HG03520 (cell line): ENCODE measurements around the gene TDP2.
"Not testable (repeated sequence)": the region's sequence is repeated elsewhere in the genome, so short reads cannot be mapped to it uniquely, and the experiment has no call there.

Experiments used
- ATAC-seq: cut with Tn5 transposase; IDR thresholded peaks from one replicate; pipeline ENCODE4 v1.9.1; 2021; ENCODE audit warnings: mild to moderate bottlenecking, moderate library complexity; ENCODE audit not compliant: unreplicated experiment

TDP2 gene

DNA sequence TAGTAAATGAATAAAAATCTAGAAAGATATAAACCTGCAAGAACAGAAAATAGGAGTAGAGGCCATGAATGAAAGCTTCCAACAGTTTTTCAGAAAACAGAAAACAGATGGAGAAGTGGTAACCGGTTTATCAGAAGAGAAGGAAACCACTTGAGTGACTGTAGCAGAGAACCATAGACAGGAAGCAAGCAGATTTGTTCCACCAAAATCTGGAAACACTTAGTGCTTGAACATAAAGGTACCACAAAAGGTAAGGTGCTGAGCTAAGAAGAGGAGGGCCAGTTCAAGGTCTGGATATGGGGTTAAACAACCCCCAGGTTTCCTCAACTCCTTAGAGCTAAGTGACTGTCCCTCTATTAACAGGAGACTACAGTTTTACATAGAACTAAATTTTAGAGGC lies 11.5 kb downstream of the TDP2 start:
- ATAC-seq: no peak

DNA sequence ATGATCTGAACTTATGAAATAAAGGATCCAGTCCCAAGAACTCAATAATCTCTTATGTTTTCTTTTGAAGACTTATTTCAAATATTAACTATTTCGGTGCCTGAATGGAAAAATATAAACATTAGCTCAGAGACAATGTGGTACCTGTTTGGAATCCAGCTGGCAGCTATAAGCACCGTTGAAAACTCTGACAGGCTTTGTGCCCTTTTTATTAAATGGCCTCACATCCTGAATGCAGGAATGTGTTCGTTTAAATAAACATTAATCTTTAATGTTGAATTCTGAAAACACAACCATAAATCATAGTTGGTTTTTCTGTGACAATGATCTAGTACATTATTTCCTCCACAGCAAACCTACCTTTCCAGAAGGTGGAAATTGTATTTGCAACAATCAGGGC lies 16.3 kb downstream of the TDP2 start:
- no peak for ATAC-seq

DNA sequence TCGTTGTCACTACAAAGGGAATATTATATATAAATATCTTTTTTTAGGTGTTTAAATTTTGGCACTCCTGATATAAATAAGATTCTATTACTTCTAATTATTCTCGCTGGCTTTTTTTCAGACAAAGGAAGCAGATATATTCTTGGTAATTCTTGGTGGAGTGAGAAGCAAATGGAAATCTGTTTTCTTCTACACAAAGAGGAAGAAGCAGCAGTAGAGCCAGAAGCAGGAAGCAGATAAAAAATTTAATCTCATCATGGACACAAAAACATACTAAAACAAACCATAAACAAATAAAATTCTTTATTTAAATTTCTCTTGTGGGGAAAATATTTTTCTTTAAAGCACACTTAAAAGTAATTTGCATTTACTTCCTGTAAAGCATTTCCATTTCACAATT lies 17.0 kb downstream of the TDP2 start:
- no peak for ATAC-seq

DNA sequence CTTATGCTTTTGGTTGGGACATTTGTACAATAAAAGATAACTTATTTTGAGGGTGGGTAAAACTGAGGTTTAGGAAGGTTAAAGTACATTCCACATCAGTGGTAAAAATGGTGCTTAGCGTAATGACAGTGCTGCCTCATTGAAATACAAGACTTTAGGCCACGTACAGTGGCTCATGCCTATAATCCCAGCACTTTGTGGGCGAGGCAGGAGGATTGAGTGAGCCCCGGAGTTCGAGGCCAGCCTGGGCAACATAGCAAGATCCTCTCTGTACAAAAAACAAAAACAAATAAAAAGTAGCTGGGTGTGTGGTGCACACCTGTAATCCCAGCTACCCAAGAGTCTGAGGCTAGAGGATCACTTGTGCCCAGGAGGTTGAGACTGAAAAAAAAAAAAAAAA lies 18.4 kb downstream of the TDP2 start:
- ATAC-seq: no peak

DNA sequence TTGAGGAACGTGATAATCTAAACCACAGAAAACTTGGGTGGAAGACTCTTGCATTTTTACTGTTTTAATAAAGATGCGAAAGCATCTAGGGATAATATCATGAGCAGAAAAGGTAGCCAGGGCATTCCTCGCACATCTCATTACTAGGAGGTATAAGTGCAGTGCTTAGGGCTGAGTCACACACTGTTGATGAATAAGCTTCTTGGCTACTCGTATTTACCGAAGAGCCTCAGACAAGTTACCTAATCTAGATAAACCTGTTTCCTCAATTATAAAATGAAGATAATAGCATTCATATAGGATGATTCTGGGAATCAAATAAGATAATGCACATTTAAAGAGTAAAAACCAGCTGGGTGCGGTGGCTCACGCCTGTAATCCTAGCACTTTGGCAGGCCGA lies 19.9 kb downstream of the TDP2 start:
- ATAC-seq: no peak

DNA sequence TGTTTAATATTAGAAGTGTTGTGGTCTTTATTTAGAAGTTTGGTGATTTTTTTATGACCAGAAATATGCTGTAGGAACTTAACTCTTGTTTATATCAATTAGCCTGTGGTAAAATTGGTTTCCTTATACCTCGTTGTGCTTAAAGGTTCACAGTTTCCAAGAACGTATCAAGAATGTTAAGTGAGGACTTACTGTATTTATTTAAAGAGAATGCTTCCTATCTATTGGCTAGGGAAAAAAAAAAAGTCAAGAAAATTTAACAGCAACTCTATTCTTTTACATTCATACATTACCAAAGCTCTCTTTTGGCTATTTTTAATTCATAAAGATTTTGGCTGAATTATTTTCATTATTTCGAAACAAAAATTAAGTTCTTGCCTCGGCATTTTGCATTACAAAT lies 22.3 kb downstream of the TDP2 start:
- ATAC-seq: no peak

DNA sequence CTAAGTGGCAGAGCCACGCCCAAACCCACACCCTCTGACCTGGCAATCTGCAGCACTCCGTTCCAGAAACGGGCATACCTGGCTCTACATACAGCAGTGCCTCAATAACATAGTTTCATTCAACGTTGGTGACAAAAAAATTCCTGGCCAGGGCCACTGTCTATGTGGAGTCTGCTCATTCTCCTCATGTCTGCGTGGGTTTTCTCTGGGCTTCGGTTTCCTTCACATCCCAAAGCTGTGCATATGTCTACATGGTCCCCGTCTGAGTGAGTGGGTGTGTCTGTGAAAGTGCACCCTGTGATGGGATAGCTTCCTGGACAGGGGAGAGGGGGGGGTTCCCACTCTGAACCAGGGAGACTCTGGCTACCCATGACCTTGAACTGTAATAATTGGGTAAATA lies 22.8 kb downstream of the TDP2 start:
- no peak for ATAC-seq

DNA sequence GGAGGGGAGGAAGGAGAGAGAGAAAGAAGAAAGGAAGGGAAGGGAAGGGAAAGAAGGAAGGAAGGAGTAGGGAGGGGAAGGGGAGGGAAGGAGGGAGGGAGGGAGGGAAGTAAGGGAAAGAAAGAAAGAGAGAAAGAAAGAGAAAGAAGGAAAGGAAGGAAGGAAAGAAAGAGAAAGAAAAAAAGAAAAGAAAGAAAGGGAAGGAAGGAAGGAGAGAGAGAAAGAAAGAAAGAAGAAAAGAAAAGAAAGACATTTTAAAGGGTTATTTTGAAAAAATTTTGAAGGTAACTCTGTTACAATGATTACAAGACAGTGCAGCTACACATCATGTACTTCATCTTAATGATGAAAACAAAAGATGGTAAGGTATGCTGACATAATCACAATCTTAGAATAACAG lies 24.6 kb downstream of the TDP2 start:
- ATAC-seq: no peak

DNA sequence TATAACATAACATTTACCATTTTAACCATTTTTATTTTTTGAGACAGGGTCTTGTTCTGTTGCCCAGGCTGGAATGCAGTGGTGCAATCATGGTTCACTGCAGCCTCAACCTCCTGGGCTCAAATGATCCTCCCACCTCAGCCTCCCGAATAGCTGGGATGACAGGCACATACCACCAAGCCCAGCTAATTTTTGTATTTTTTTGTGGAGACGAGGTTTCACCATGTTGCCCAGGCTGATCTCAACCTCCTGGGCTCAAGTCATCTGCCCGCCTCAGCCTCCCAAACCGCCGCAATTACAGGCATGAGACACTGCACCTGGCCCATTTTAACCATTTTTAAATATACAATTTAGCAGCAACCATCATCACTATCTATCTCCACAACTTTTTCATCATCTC lies 26.1 kb downstream of the TDP2 start:
- ATAC-seq: not testable (repeated sequence)

DNA sequence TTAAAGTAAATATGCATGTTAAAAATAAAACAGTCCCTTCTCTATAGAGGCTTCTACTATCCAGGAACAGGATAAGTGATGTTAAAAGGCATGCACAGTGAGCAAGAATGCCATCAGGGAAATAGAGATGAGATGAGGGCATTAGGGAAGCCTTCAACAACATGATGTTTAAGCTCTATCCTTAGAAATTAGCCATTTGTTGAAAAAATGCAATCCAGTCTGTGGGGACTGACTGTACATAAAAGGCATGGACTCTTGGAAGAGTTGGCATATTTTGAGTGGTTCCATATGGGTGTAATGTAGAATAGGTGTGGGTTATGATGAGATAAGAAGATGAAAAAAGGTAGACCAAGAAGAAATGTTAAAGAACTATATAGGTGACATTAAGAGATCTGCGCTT lies 26.5 kb downstream of the TDP2 start:
- no peak for ATAC-seq

DNA sequence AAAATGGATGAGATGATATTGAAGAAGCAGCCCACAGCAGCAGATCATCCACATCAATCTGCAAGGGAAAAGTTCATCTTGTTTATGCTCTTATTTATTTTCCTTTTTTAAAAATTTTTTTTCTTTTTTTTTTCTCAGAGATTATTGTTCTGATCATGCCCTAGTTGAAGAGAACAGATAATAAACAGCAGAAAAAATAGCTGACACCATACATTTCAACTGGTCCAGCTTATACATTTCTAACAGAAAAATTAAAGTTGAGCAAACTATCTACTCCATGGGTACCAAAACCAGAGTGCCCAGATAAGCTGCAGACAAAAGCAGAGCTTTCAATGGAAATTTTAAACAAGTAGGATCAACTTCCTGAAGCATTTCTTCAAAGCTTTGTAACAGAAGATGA lies 30.0 kb downstream of the TDP2 start:
- no peak for ATAC-seq

DNA sequence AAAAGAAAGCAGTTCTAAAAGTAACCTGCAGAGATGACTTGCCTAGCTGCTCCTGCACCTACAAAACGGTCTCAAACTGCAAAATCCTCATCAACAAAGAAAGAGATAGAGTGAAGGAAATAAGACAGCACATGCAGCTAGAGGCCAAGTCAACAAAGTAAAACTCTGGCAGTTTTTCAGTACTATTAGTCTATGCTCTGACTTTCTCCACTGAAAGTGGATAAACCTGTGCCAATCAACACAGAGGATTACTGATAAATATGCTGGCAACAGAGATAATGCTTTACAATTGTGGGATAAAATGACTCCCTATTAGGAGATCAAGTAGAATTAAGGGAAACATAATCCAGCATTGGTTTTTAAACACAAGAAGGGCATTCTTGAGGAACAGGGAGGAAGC lies 34.1 kb downstream of the TDP2 start:
- no peak for ATAC-seq

DNA sequence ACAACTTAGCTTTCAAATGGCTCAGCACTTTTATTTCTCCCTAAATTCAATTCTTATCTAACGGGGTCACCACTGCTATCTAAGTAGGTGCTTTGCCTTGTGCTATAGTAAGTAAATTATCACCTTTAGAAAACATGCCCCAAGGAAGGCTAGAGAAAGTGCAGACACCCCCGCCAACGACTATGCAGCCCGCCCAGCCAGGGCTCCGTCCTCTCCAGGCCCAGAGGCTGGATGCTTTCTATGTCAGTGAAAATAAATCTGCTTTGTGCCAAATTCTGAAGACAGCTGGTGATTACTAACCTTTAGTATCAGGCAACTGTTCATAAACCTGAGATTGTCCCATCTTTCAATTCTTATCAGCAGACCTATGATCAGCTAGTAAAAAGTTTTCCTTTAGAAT lies 35.0 kb downstream of the TDP2 start:
- ATAC-seq: no peak

DNA sequence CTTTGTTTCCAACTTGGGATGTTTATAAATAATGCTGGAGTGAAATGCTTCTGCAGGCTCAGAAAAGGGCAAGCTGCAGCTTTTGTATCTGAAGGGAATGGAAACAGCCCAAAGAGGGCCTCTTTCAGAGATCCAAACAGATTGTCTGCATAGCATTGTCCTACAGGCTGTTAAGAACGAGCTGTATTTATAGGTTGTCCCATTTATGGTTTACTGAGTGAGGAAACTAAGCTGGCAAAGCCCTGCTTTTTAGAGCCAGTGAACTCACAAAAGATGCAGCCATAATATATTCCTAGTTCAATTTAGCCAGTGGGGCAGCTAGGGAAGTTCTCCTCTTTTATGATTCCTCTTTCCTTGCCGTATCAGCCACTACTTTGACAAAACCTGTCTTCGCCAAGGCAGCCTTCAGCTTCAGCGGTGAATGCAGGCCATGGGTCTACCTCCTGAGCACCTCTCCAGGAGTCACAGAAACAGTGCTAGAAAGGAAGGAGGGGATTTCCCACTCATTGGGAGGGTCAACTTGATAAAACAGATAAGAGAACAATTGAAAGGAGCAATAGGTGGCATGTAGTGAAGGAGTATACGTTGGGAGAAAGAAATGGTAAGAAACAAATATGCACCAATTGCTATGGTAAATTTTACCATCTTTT lies 35.7 kb downstream of the TDP2 start:
- no peak for ATAC-seq

DNA sequence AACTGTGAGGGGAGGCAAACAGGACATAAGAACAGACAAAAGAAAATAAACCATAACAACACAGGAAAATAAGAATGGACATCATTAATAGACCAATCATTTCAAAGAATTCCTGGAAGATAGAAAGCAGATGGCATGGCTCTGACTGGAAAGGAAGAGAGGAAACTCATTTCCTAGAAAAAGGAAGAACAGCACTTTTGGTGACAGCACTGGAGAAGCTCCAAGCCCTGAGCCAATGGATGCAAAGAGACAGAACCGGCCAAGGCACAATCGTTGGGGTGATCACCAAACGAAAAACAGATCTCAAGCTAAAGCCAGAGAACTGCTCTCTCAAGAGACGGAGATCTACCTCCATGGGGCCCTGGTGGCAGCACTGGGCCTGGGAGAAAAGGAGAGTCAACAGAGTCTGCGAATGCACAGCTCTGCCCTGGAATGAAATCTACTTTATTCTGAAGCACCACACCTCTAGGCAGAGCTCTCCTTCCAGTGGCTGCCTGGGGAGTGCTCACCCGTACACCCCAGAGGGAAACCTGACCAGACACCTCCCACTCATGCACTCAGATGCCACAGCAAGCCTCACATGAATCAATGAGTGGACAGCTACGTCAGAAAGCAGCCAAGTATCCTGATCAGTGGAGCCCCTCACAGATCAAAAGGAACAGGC lies 44.9 kb downstream of the TDP2 start:
- no peak for ATAC-seq

DNA sequence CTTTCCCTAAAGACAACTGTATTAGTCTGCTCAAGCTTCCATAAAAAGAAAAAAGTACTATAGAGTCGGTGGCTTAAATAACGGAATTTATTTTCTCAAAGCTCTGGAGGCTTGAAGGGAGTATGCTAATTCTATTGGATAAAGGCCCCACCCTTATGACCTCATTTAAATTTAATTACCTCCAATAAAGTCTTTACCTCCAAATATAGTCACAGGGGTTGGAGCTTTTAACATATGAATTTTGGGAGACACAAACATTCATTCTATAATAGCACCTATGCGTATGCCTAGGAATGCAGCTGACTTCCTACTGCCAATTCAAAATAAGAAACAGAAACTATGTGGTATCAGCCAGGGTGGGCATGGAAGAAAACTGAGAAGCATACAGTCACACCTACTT lies 46.1 kb downstream of the TDP2 start:
- no peak for ATAC-seq

DNA sequence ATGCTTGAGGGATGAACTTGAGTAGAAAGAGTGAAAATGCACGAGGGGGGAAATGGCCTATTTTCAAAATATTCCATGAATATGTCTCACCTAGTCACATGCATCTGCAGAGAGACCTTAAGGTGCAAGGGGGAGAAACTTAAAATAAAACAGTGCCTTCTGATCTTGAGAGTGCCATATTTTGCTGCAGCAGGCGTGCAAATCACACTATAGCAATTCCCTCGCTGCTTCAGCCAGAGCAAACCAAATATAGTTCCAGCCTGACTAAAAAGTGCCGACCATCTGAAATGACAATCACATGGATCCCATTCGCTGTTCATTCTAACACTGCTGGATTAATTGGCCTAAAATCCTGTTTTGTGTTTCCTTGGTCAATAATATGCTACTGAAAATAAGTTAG lies 47.0 kb downstream of the TDP2 start:
- ATAC-seq: no peak

DNA sequence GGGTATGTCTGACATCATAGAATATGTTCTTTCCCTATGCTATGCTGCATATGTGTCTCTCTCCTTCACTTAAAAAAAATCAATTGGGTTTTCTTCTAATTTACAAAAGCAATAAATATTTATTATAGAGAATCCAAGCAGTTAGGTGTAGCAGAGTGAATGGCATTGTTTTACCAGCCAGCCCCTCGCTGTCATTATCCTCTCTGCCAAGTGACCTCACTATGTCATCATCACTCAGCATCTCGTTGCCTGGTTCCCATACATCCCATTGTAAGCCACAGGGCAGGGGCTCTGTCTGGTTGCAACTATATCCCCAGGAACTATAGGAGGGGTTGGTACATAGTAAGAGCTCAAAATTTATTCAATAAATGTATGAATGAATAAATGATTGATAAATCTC lies 52.1 kb downstream of the TDP2 start:
- ATAC-seq: no peak

DNA sequence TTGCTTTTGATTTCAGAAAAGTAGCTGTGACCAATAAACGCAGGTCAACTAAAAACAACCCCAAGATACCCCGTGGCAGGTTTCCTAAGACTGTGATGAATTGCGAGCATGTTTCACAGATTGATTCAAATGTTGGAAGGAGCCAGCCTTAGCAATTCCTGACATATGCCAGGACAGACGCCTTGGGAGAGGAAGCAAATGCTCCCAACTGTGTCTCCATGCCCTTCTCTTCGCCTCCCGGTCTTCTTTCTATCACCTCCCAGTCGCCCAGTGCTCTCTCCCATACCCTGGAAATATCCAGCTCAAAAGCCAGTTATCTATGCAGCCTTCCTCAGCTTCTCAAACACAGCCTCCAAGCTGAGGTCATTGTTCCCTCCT lies 52.7 kb downstream of the TDP2 start:
- ATAC-seq: no peak

DNA sequence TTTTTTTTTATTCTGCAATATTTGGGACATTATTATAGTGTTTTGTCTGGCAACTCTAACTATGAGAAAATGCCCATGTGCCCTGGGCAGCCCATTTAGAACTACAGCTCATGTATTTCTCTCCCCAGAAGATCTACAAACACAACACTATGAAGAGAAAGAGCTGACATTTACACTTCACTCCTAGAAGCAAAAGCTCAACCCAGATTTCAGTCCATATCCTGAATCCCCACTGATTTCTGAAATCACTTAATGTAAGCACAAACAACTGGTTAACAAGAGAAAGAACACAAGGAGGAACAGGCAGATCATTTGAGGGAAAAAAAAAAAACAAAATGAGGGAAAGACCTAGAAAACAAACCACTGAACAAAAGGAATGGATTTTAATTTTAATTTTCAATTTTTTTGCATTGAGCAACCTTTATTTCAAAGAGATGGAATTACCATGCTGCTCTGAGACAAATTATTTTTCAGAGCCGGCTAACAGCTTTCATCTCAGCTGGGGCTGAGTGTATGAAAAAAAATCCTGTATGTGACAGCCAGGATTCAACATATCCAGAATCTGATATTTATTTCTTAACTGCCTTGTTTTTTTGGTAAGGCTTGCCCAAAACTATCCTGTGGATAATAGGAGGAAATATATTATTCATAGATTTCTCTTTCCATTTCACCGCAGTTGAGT lies 53.2 kb downstream of the TDP2 start:
- no peak for ATAC-seq

DNA sequence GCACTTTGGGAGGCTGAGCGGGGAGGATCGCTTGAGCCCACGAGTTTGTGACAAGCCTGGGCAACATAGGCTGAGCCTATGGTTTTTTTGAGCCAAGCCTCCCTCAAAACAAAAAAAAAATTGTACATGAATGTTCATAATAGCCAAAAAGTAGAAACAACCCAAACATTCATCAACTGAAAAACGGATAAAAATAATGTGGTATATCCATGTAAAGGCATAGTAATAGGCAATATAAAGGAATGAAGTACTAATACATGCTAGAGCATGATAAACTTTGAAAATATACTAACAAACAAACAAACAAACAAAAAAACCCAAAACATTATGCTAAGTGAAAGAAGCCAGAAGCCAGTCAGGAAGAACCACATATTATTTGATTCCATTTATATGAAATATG lies 56.0 kb downstream of the TDP2 start:
- no peak for ATAC-seq

DNA sequence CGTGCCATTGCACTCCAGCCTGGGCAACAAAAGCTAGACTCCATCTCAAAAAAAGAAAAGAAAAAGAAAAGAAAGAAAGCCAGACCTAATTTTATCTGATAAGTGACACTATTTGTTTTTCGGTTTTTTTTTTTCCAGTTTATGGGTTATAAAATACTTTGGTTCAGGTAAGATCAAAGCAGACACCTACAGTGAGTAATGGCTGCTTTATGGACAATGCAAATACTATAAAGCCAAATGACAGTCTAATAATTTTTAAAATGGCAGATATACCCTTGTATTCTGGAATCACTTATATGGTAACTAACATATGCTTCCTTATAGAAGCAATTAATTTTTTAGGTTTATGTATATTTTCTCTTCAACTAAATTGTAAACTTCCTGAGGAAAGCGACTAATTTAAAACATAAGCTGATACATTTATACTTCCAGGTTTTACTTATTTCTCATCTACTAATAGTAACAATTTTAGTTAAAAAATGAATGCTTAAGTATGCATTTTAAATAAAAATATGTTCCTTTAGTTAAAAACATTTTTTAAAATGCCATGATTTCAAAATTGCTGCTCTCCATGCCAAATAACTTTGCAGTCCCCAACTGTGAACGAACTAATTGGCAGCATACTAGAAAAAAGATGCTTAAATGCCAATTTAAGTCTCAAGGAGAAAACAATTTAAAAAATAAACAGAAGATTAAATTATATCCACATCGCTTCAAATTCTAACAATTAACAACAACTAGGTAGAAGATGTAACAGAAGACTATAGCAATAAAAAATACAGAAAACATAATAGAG lies 59.2 kb downstream of the TDP2 start:
- ATAC-seq: no peak
